GM12878 (cell line): ENCODE measurements around the gene HSPBP1. TPM values are rescaled to one million over a fixed set of nuclear protein-coding genes. Genes with fewer than 3 reads are reported as not detected.

Source experiments
- ATAC-seq: fragments of 200-7000 bp; cut with Tn5 transposase; 3 replicates; pipeline ENCODE4 v1.9.1; 2020; ENCODE audit warnings: mild to moderate bottlenecking, moderate library complexity
- BruUV-seq: library from RNA; stranded (reverse); fragments of 400-500 nt; replicated peaks from 2 replicates; lab custom pipeline; 2021; lab: Mats Ljungman, UMichigan
- CTCF ChIA-PET: fragments of 300-600 bp; sonication (Branson Sonifier 250); formaldehyde crosslinking; extraction: SDS; loops from one replicate; lab custom pipeline; 2021; ENCODE audit warnings: inconsistent platforms; lab: Yijun Ruan, JAX
- POLR2A ChIA-PET: fragments of 350-600 bp; formaldehyde crosslinking; extraction: SDS; loops from one replicate; lab custom pipeline; 2021; ENCODE audit warnings: inconsistent platforms; lab: Charles Lee
- RAD21 ChIA-PET: fragments of 300-600 bp; sonication (Branson Sonifier 250); formaldehyde crosslinking; loops from one replicate; lab custom pipeline; 2023; ENCODE audit warnings: antibody characterized with exemption; ENCODE audit not compliant: unreplicated experiment; lab: Charles Lee
- SMC1A ChIA-PET: fragments of 300-600 bp; sonication (Branson Sonifier 250); formaldehyde crosslinking; loops from one replicate; lab custom pipeline; 2023; ENCODE audit not compliant: unreplicated experiment, uncharacterized antibody; lab: Charles Lee
- DNase-seq: peaks from one replicate; pipeline ENCODE4 v3.0.0-alpha.2; 2011; ENCODE audit warnings: low read depth, low spot score
- FAIRE-seq: peaks from 3 replicates; lab custom pipeline; 2011; peaks lifted over from hg19 to GRCh38; lab: Jason Lieb, UNC
- H2AFZ ChIP-seq: 2 replicates; pipeline ENCODE4 v1.6.0; 2011; ENCODE audit warnings: low read depth, low read length, control low read depth; ENCODE audit not compliant: control insufficient read depth
- H3K27ac ChIP-seq: 2 replicates; pipeline ENCODE4 v1.5.1; 2011; ENCODE audit warnings: control low read depth; ENCODE audit not compliant: control insufficient read depth, insufficient read depth
- H3K27me3 ChIP-seq, 2 experiments: replicated peaks in 1 of 2; 2 replicates each; pipeline versions ENCODE4 v1.6.0 to v1.6.1; 2011; ENCODE audit warnings: low read length in 1 of 2; ENCODE audit not compliant: control insufficient read depth in 2 of 2, insufficient read depth in 2 of 2
- H3K36me3 ChIP-seq, 2 experiments: 2 replicates each; pipeline ENCODE4 v1.5.1; 2011; ENCODE audit warnings: low read length in 1 of 2; ENCODE audit not compliant: control insufficient read depth in 2 of 2, insufficient read depth in 2 of 2
- H3K4me1 ChIP-seq: 2 replicates; pipeline ENCODE4 v1.6.1; 2011; ENCODE audit warnings: mild to moderate bottlenecking, low read length, moderate library complexity, mixed read lengths; ENCODE audit not compliant: control insufficient read depth, insufficient read depth
- H3K4me2 ChIP-seq: 2 replicates; pipeline ENCODE4 v1.6.0; 2011; ENCODE audit warnings: control low read depth; ENCODE audit not compliant: control insufficient read depth, insufficient read depth
- H3K4me3 ChIP-seq: fragments of 200-600 bp; sonication (generic); 2 replicates; pipeline ENCODE4 v1.5.1; 2016
- H3K79me2 ChIP-seq: 2 replicates; pipeline ENCODE4 v1.6.0; 2011; ENCODE audit warnings: low read length; ENCODE audit not compliant: control insufficient read depth, insufficient read depth
- H3K9ac ChIP-seq: 2 replicates; pipeline ENCODE4 v1.8.0; 2011; ENCODE audit warnings: low read length, control low read depth, mixed read lengths; ENCODE audit not compliant: control insufficient read depth, insufficient read depth
- H3K9me3 ChIP-seq: replicated peaks from 3 replicates; pipeline ENCODE4 v1.5.1; 2011; ENCODE audit warnings: mild to moderate bottlenecking, low read length; ENCODE audit not compliant: control insufficient read depth, insufficient read depth
- H4K20me1 ChIP-seq: 2 replicates; pipeline ENCODE4 v1.6.0; 2011; ENCODE audit not compliant: control insufficient read depth, insufficient read depth
- ATF7 ChIP-seq: fragments of 450-650 bp; IDR thresholded peaks from 2 replicates; pipeline ENCODE4 v1.6.1; 2016; ENCODE audit warnings: low read depth, mild to moderate bottlenecking
- BRCA1 ChIP-seq: IDR thresholded peaks from 2 replicates; pipeline ENCODE4 v1.6.1; 2011; ENCODE audit warnings: low read depth, low read length, improper control_type of control experiment
- CBFB ChIP-seq: IDR thresholded peaks from 2 replicates; pipeline ENCODE4 v1.6.1; 2016; ENCODE audit warnings: antibody characterized with exemption, low read depth
- CBX3 ChIP-seq: fragments of 200-600 bp; sonication (generic); IDR thresholded peaks from 2 replicates; pipeline ENCODE4 v1.6.1; 2016; ENCODE audit warnings: low read depth, borderline replicate concordance
- CREB1 ChIP-seq: IDR thresholded peaks from 2 replicates; pipeline ENCODE4 v1.6.1; 2012; ENCODE audit warnings: low read depth, mild to moderate bottlenecking, inconsistent platforms
- CREM ChIP-seq: IDR thresholded peaks from 2 replicates; pipeline ENCODE4 v1.6.1; 2014; ENCODE audit warnings: antibody characterized with exemption, low read depth
- GATAD2B ChIP-seq: fragments of 450-650 bp; conservative IDR thresholded peaks from 2 replicates; pipeline ENCODE4 v1.6.1; 2017; ENCODE audit warnings: low read depth, mild to moderate bottlenecking, moderate library complexity
- IKZF2 ChIP-seq, 2 experiments: fragments of 450-650 bp; IDR thresholded peaks; 2 replicates each; pipeline ENCODE4 v1.6.1; 2017; ENCODE audit warnings: mild to moderate bottlenecking in 2 of 2, moderate library complexity in 2 of 2
- LARP7 ChIP-seq: fragments of 450-650 bp; IDR thresholded peaks from 2 replicates; pipeline ENCODE4 v1.6.1; 2017; ENCODE audit warnings: mild to moderate bottlenecking
- SP1 ChIP-seq: IDR thresholded peaks from one replicate; pipeline ENCODE4 v1.6.1; 2011; ENCODE audit warnings: low read depth, low read length
- STAT3 ChIP-seq: IDR thresholded peaks from 2 replicates; pipeline ENCODE4 v1.6.1; 2011; ENCODE audit warnings: low read depth, low read length, improper control_type of control experiment
- TCF3 ChIP-seq: IDR thresholded peaks from 2 replicates; pipeline ENCODE4 v1.6.1; 2012; ENCODE audit warnings: low read depth, mild to moderate bottlenecking, low read length, borderline replicate concordance; ENCODE audit not compliant: insufficient read depth
- ZNF207 ChIP-seq: fragments of 450-650 bp; IDR thresholded peaks from 2 replicates; pipeline ENCODE4 v1.6.1; 2014; ENCODE audit warnings: antibody characterized with exemption, mild to moderate bottlenecking, borderline replicate concordance
- WGBS: methylation state at CpG from one replicate; pipeline ENCODE4 v1.1.6; 2016; ENCODE audit warnings: low lambda C conversion rate; ENCODE audit not compliant: insufficient replicate concordance, insufficient coverage; ENCODE audit errors: missing lambda C conversion rate; 5-methylcytosine and 5-hydroxymethylcytosine counted together
- in situ Hi-C: fragments of 300-500 bp; cut with MboI; formaldehyde crosslinking; loops from 9 replicates; pipeline ENCODE4 v1.14.3; 2018; ENCODE audit warnings: mixed read lengths
- intact Hi-C: fragments of 100-400 bp; cut with micrococcal nuclease; formaldehyde crosslinking; loops from one replicate; pipeline ENCODE4 v1.14.2; 2022; ENCODE audit not compliant: unreplicated experiment
- polyA plus RNA-seq, 11 experiments: library from polyadenylated mRNA; depleted of rRNA in 4 of 11; unstranded in 6 of 11; stranded (reverse) in 5 of 11; fragments of >200 nt; fragmentation: Nextera tagmentation in 4 of 11; fragmentation: Illumina TruSeq in 1 of 11; extraction: Ambion mirVana in 4 of 11; extraction: Trizol in 1 of 11; gene quantifications; 1 replicate in 1 of 11; 2 replicates in 10 of 11; pipeline versions ENCODE4 v1.2.1 to v1.2.3, GENCODE V29; 2011 to 2016; ENCODE audit warnings: inconsistent platforms in 2 of 11, missing spikeins in 2 of 11, low read depth in 1 of 11
- total RNA-seq, 4 experiments: library from RNA; depleted of rRNA in 3 of 4; stranded (reverse); fragments of >200 nt in 3 of 4; fragmentation: Illumina TruSeq in 1 of 4; extraction: Trizol in 1 of 4; gene quantifications; 2 replicates each; pipeline versions ENCODE4 v1.2.1 to v1.2.3, GENCODE V29; 2013 to 2021
- TF ChIP-seq, protein P1 (sequence below): IDR thresholded peaks from 2 replicates; pipeline ENCODE4 v1.6.1; 2012; ENCODE audit warnings: mild to moderate bottlenecking, low read depth, low read length
- TF ChIP-seq, protein P2 (sequence below): IDR thresholded peaks from 2 replicates; pipeline ENCODE4 v1.6.1; 2011; ENCODE audit warnings: borderline replicate concordance, low read depth, mild to moderate bottlenecking, moderate library complexity, low read length; ENCODE audit not compliant: insufficient read depth, poor library complexity, severe bottlenecking
- TF ChIP-seq, protein P3 (sequence below): fragments of 450-650 bp; IDR thresholded peaks from 2 replicates; pipeline ENCODE4 v1.6.1; 2018; ENCODE audit warnings: borderline replicate concordance, mild to moderate bottlenecking; ENCODE audit not compliant: partially characterized antibody

Gene HSPBP1
- total and polyA plus RNA-seq, 10 of the 15 experiments (the other 5 are each of a cell fraction or from before 2014, with no cell fraction given), result 0.18 to 83.3 (median 23.0) TPM

DNA sequence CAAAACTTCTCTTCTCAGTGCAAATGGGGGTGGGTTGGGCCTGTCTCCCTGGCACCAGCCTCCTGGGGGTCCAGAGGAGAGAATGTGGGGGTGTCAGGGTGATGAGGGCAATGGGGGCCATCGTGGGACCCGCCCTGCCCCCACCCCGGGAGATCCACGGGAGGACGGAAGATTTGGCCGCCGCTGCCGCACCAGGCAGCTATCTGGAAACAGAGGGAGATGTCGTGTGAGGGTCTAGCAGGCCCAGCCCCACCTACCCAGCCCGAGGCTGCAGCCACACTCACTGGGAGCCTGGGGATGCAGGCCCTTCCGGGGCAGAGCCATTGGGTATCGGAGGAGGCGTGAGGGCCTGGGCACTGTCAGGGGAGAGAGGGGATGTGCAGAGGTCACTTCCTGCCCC, 49.6 kb downstream of the HSPBP1 start:
- Histone ChIP-seq H3K4me3 (no peak overlapping the region), H3K27ac (no peak overlapping the region), H3K9me3 (no peaks in the 10 kb centered on the region), H3K79me2 (no peaks in the 10 kb centered on the region), H2AFZ (no peak overlapping the region), H3K4me2 (no peak overlapping the region), H3K9ac (no peak overlapping the region), H3K27me3 (no peaks in the 10 kb centered on the region), H4K20me1 (peaks cover 3% of the 10 kb centered on the region; the same call in 1 of the 2 replicates), H3K4me1 (no peaks in the 10 kb centered on the region), H3K36me3 (peaks cover 21 to 44% of the 10 kb centered on the region in 2 experiments; a peak in 3 of 4 replicates)
- CTCF ChIA-PET, result no interaction called here
- 91% methylated on average over 13 of the region's 13 CpGs for WGBS
- in situ Hi-C loops (no loop called here), intact Hi-C loops (no loop called here)
- no TSS peak for BruUV-seq
- POLR2A ChIA-PET, result no interaction called here
- FAIRE-seq (no peak), ATAC-seq (no peak), DNase-seq (no peak)
- TF ChIP-seq TCF3 (no peak), STAT3 (no peak), GATAD2B (no peak), IKZF2 (IDR thresholded peaks at IDR 0.05) (no peak), ATF7 (no peak), CREB1 (no peak), CBX3 (no peak), BRCA1 (no peak), LARP7 (no peak), CREM (no peak), ZNF207 (no peak), CBFB (no peak), SP1 (no peak)
- TF ChIP-seq, protein P1, sequence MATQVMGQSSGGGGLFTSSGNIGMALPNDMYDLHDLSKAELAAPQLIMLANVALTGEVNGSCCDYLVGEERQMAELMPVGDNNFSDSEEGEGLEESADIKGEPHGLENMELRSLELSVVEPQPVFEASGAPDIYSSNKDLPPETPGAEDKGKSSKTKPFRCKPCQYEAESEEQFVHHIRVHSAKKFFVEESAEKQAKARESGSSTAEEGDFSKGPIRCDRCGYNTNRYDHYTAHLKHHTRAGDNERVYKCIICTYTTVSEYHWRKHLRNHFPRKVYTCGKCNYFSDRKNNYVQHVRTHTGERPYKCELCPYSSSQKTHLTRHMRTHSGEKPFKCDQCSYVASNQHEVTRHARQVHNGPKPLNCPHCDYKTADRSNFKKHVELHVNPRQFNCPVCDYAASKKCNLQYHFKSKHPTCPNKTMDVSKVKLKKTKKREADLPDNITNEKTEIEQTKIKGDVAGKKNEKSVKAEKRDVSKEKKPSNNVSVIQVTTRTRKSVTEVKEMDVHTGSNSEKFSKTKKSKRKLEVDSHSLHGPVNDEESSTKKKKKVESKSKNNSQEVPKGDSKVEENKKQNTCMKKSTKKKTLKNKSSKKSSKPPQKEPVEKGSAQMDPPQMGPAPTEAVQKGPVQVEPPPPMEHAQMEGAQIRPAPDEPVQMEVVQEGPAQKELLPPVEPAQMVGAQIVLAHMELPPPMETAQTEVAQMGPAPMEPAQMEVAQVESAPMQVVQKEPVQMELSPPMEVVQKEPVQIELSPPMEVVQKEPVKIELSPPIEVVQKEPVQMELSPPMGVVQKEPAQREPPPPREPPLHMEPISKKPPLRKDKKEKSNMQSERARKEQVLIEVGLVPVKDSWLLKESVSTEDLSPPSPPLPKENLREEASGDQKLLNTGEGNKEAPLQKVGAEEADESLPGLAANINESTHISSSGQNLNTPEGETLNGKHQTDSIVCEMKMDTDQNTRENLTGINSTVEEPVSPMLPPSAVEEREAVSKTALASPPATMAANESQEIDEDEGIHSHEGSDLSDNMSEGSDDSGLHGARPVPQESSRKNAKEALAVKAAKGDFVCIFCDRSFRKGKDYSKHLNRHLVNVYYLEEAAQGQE, result no peak
- TF ChIP-seq, protein P2, sequence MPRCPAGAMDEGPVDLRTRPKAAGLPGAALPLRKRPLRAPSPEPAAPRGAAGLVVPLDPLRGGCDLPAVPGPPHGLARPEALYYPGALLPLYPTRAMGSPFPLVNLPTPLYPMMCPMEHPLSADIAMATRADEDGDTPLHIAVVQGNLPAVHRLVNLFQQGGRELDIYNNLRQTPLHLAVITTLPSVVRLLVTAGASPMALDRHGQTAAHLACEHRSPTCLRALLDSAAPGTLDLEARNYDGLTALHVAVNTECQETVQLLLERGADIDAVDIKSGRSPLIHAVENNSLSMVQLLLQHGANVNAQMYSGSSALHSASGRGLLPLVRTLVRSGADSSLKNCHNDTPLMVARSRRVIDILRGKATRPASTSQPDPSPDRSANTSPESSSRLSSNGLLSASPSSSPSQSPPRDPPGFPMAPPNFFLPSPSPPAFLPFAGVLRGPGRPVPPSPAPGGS, result no peak
- TF ChIP-seq, protein P3, sequence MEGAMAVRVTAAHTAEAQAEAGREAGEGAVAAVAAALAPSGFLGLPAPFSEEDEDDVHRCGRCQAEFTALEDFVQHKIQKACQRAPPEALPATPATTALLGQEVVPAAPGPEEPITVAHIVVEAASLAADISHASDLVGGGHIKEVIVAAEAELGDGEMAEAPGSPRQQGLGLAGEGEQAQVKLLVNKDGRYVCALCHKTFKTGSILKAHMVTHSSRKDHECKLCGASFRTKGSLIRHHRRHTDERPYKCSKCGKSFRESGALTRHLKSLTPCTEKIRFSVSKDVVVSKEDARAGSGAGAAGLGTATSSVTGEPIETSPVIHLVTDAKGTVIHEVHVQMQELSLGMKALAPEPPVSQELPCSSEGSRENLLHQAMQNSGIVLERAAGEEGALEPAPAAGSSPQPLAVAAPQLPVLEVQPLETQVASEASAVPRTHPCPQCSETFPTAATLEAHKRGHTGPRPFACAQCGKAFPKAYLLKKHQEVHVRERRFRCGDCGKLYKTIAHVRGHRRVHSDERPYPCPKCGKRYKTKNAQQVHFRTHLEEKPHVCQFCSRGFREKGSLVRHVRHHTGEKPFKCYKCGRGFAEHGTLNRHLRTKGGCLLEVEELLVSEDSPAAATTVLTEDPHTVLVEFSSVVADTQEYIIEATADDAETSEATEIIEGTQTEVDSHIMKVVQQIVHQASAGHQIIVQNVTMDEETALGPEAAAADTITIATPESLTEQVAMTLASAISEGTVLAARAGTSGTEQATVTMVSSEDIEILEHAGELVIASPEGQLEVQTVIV, result no peak
- RAD21 ChIA-PET, result no interaction called here
- SMC1A ChIA-PET, result no interaction called here
